Inferior parietal cortex (tissue), 1 donor: ENCODE data around the gene TGFB1I1.
"Not testable (repeated sequence)": the region's sequence is repeated elsewhere in the genome, so short reads cannot be mapped to it uniquely, and the experiment has no call there.

ENCODE experiments used
- DNase-seq: peaks from one replicate; pipeline ENCODE4 v3.0.0-alpha.2; 2016; ENCODE audit errors: extremely low spot score

The TGFB1I1 gene

DNA sequence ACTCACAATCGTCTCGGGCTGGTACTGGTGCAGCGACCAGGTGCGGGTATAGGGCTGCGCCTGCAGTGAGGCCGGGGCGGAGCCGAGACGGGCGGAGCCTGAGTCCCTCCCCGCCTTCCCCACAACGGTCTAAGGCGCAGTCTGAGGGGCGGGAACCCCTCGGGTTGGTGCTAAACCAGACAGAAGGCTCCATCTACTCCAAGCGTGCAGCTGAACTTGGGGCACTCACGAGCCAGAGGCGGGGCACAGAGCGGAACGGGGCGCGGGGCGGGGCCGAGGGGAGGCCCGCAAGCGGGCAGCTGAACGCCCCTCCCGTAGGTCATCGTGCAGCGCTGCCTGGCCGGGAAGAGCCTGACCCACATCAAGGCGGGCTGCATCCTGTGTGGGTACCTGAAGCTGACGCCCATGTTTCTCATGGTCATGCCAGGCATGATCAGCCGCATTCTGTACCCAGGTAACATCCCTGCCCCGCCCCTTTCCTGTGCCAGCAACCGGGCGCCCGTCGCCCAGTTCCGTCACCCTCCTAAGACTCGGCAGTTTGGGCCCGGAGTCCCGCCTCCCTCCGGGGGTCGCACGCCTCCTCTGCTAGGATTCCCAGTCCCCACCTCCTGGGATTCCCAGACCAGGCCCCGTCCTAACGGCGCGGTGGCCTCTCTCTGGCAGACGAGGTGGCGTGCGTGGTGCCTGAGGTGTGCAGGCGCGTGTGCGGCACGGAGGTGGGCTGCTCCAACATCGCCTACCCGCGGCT, 15.9 kb downstream of the TGFB1I1 start:
- DNase-seq: no peak

GRCh38 chr16:31488468-31489297, 16.7 kb downstream of the TGFB1I1 start:
- no peak for DNase-seq

GRCh38 chr16:31489298-31489564, 17.3 kb downstream of the TGFB1I1 start:
- no peak for DNase-seq

GRCh38 chr16:31489616-31490584, 17.9 kb downstream of the TGFB1I1 start:
- DNase-seq: no peak

DNA sequence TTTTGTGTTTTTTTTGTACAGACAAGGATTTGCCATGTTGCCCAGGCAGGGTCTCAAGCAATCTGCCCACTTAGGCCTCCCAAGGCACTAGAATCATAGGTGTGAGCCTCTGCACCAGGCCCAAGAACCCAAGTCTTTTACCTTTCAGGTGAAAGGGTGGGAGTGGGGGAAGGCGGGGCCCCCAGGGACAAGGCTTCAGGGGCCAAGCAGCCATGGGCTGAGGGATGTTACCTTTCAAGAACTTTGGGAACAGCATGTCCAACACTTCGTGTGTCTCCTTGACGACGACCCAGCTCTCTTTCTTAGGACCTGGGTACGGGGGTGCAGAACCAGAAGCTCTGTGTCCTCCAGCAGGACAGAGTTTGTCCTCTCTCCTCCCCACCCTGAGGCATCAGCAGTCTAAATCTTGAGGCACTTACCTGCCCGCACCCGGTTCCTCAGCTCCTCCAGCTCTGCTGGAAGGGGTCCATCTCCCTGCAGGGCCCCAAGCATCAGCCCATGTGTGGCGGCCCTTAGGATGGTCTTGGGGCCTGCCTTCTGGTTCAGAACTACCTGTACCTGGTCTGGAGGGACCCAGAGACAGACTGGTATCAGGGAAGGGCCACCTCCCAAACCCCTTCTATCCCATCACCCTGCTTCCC, 19.9 kb downstream of the TGFB1I1 start:
- no peak for DNase-seq

GRCh38 chr16:31493506-31494125, 21.7 kb downstream of the TGFB1I1 start:
- no peak for DNase-seq

DNA sequence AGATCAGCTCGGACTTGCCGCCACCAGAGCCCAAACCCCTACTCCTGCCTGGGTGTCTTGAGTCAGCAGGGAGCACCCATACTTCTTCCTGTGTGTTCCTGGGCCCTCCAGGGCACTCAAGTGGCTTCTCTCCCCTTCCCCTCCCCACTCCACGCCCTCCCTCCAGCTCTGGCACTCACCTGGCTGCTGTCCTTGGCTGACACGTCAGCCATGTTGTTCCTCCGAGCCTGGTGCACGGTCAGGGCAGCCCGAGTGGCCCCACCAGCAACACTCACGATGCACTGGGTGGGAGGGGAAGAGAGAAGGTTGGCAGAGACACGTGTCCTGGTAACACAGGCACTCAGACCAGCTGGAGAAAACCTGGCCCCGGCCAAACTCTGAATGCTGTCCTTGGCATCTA, 24.7 kb downstream of the TGFB1I1 start:
- no peak for DNase-seq

DNA sequence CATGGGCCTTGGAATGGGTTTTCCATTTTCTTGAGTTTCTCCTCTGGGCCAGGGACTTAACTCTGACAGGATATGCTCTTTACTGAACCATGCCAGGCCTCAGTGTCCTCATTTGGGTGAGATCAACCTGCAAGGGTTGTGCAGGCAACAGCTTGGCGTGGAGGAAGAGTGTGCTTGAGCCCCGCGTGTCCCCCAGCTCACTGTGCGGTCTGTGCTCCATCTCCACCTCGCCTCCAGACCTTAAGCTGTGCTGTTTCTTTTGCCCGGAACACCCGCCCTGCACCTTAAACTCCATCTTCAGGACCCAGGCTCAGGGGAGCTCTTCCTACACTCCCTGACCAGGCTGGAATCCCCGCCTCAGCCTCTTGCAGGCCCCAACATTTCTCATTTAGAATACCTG, 26.5 kb downstream of the TGFB1I1 start:
- DNase-seq: no peak

GRCh38 chr16:31499928-31500327, 28.0 kb downstream of the TGFB1I1 start:
- DNase-seq: no peak

- no peak for DNase-seq
These were observed 29.4 kb downstream of the TGFB1I1 start for GRCh38 chr16:31501226-31501965.

GRCh38 chr16:31501966-31502348, 30.0 kb downstream of the TGFB1I1 start:
- DNase-seq: no peak

GRCh38 chr16:31502981-31503380, 31.0 kb downstream of the TGFB1I1 start:
- DNase-seq: no peak

- not testable (repeated sequence) for DNase-seq
These were observed 31.6 kb downstream of the TGFB1I1 start for GRCh38 chr16:31503555-31503954.

DNA sequence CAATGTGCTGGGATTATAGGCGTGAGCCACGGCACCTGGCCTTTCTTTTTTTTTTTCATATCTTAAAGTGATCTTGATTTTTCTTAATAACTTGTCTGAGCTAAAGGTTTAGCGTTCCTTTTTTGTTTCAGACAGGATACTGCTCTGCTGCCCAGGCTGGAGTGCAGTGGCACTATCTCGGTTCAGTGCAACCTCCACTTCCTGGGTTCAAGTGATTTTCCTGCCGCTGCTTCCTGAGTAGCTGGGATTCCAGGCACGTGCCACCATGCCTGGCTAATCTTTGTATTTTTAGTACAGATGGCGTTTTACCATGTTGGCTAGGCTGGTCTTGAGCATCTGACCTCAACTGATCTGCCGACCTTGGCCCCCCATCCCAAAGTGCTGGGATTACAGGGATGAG, 32.2 kb downstream of the TGFB1I1 start:
- DNase-seq: no peak

DNA sequence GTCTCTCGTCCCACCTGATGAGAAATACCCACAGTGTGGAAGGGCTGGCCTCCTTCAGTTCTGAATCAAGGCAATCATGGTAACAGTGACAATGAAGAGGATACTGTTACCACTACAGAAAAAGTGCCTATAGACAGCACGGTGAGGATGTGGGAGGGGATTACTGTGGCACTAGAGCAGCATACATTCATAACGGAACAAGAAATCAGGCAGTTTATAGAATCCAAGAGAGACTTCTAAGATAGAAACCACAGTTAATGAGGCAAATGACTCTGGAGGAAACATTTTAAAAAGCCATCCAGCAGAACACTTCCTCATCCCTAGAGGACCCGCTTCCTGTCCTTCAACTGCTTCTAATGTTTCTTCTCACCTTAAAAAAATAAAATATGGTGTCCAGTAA, 33.5 kb downstream of the TGFB1I1 start:
- no peak for DNase-seq

DNA sequence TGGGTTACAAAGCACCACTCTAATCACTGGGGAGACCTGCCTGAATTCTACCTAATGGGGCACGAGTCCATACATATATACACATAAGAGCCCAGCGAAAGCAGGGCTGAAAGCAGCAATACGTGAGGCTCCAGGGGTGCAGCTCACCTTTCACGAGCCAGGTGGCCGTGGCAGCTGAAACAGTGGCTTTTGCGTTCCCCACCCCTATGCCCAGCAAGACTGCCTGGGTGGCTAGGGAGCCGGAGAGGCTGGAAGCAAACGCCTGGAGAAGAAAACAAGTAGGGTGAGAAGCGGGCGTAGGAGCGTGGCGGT, 35.6 kb downstream of the TGFB1I1 start:
- DNase-seq: no peak

GRCh38 chr16:31507929-31508705, 36.2 kb downstream of the TGFB1I1 start, which contains the start of gene RUSF1:
Gene RUSF1, minus strand, starts transcription at chr16:31508391. Its CDS starts 18 bp downstream, at chr16:31508373.
- peak; percentile 90 for DNase-seq

DNA sequence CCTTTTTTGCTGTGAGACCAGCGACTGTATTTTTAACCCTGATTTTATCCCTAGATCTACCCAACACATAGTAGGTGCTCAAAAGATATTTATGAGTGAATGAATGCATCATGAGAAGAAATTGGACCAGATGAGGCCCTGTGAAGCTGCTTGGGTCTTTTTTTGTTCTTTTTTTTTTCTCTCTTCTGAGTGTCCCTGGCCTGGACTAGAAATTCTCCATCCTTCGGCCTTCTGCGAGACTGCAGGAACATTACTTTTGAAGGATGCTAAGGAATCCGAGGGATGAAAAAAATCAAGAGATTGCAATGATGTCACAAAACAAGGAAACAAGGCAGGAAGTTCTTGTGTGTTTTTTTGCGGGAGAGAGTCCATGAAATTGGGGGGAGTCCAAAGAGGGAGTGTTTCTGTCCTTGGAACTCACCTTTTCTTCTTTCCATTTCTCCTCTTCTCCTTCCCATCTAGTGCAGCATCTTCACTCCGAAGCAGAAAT, 36.8 kb downstream of the TGFB1I1 start:
- no peak for DNase-seq

- DNase-seq: no peak
These were observed 41.2 kb downstream of the TGFB1I1 start for GRCh38 chr16:31513126-31513525.

DNA sequence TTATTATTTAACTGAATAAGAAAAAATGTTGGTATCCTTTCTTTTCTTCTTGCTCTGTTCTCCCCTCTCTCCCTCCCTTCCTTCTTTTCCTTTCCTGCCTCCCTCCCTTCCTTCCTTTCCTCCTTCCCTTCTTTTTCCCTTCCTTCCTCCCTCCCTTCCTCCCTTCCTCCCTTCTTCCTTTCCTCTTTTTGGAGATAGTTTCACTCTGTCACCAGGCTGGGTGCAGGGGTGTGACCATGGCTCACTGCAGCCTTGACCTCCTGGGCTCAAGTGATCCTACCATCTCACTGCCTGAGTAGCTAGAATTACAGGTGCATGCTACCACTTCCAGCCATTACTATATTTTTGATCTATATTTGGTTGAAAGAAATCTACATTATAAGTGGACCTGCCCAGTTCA, 41.9 kb downstream of the TGFB1I1 start:
- DNase-seq: no peak
